ENCODE results near the gene FCHSD1. TPM values are rescaled to one million over a fixed set of nuclear protein-coding genes. Genes with fewer than 3 reads are reported as not detected.

Gene FCHSD1
- total and polyA plus RNA-seq, 10 of the 15 experiments (the other 5 are each of a cell fraction or from before 2014, with no cell fraction given), result 0.97 to 22.8 (median 10.7) TPM

DNA sequence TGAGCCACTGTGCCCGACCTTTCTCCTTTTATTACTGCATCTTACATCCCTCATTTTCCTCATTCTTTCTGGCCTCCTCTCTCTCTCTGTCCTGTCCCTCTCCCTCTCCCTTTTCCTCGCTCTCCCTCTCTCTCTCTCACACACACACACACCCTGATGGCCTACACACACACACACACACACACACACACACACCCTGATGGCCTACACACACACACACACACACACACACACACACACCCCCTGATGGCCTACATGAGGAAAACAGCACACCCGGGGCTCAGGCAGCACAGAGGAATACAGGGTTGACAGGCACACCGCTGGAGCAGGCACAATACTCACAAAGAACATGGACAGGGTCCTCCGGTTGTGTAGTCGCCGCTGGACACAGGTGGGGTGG is 3.8 kb upstream of the FCHSD1 start:
- Histone ChIP-seq H3K4me3 (no peak overlapping the region), H4K20me1 (ENCODE audit: control insufficient read depth, insufficient read depth) (no peaks in the 10 kb centered on the region), H3K79me2 (ENCODE audit: control insufficient read depth, insufficient read depth, low read length) (no peaks in the 10 kb centered on the region), H3K27me3 (replicated peaks in 1 of 2; ENCODE audit: control insufficient read depth in 2 of 2, insufficient read depth in 2 of 2, low read length in 1 of 2) (no peaks in the 10 kb centered on the region), H3K36me3 (ENCODE audit: control insufficient read depth in 2 of 2, insufficient read depth in 2 of 2, low read length in 1 of 2) (no peaks in the 10 kb centered on the region), H3K9ac (ENCODE audit: control insufficient read depth, insufficient read depth, low read length) (no peak overlapping the region), H3K27ac (ENCODE audit: control insufficient read depth, insufficient read depth) (no peak overlapping the region), H3K4me1 (ENCODE audit: control insufficient read depth, insufficient read depth, low read length) (peaks cover 8% of the 10 kb centered on the region), H2AFZ (ENCODE audit: control insufficient read depth, low read depth, low read length) (no peak overlapping the region), H3K9me3 (replicated peaks; ENCODE audit: control insufficient read depth, insufficient read depth, low read length) (no peaks in the 10 kb centered on the region), H3K4me2 (ENCODE audit: control insufficient read depth, insufficient read depth) (no peak overlapping the region)
- RAD21 ChIA-PET (ENCODE audit: unreplicated experiment), result no interaction called here
- no TSS peak for BruUV-seq (replicated peaks)
- POLR2A ChIA-PET, result no interaction called here
- intact Hi-C loops (cut with micrococcal nuclease; ENCODE audit: unreplicated experiment), result no loop called here
- in situ Hi-C loops (cut with MboI), result no loop called here
- TF ChIP-seq MYB (IDR thresholded peaks at IDR 0.05; ENCODE audit: borderline replicate concordance, low read depth, low read length), result no peak
- TF ChIP-seq, protein P1, sequence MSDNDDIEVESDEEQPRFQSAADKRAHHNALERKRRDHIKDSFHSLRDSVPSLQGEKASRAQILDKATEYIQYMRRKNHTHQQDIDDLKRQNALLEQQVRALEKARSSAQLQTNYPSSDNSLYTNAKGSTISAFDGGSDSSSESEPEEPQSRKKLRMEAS (IDR thresholded peaks at IDR 0.05; ENCODE audit: low read depth, low read length), result no peak
- TF ChIP-seq ZSCAN29 (IDR thresholded peaks at IDR 0.05), result no peak
- TF ChIP-seq, protein P2, sequence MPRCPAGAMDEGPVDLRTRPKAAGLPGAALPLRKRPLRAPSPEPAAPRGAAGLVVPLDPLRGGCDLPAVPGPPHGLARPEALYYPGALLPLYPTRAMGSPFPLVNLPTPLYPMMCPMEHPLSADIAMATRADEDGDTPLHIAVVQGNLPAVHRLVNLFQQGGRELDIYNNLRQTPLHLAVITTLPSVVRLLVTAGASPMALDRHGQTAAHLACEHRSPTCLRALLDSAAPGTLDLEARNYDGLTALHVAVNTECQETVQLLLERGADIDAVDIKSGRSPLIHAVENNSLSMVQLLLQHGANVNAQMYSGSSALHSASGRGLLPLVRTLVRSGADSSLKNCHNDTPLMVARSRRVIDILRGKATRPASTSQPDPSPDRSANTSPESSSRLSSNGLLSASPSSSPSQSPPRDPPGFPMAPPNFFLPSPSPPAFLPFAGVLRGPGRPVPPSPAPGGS (IDR thresholded peaks at IDR 0.05; ENCODE audit: borderline replicate concordance, insufficient read depth, low read depth, low read length, poor library complexity, severe bottlenecking), result no peak
- no peak for TF ChIP-seq SIN3A (IDR thresholded peaks at IDR 0.05; ENCODE audit: low read depth, low read length)
- TF ChIP-seq CREM (IDR thresholded peaks at IDR 0.05; ENCODE audit: low read depth), result no peak
- no peak for TF ChIP-seq ZZZ3 (IDR thresholded peaks at IDR 0.05; ENCODE audit: control insufficient read depth, insufficient read length, low read depth)
- TF ChIP-seq PAX8 (IDR thresholded peaks at IDR 0.05), result no peak
- TF ChIP-seq JUND (IDR thresholded peaks at IDR 0.05; ENCODE audit: low read depth, low read length), result no peak
- no peak for TF ChIP-seq WRNIP1 (IDR thresholded peaks at IDR 0.05; ENCODE audit: borderline replicate concordance, low read depth, low read length)
- TF ChIP-seq JUNB (IDR thresholded peaks at IDR 0.05), result no peak
- no peak for TF ChIP-seq NR2C2 (IDR thresholded peaks at IDR 0.05; ENCODE audit: borderline replicate concordance, control insufficient read depth, insufficient read length, low read depth)
- no peak for TF ChIP-seq NFIC (IDR thresholded peaks at IDR 0.05; ENCODE audit: low read depth, low read length)
- no peak for TF ChIP-seq LARP7 (IDR thresholded peaks at IDR 0.05)
- TF ChIP-seq, protein P3, sequence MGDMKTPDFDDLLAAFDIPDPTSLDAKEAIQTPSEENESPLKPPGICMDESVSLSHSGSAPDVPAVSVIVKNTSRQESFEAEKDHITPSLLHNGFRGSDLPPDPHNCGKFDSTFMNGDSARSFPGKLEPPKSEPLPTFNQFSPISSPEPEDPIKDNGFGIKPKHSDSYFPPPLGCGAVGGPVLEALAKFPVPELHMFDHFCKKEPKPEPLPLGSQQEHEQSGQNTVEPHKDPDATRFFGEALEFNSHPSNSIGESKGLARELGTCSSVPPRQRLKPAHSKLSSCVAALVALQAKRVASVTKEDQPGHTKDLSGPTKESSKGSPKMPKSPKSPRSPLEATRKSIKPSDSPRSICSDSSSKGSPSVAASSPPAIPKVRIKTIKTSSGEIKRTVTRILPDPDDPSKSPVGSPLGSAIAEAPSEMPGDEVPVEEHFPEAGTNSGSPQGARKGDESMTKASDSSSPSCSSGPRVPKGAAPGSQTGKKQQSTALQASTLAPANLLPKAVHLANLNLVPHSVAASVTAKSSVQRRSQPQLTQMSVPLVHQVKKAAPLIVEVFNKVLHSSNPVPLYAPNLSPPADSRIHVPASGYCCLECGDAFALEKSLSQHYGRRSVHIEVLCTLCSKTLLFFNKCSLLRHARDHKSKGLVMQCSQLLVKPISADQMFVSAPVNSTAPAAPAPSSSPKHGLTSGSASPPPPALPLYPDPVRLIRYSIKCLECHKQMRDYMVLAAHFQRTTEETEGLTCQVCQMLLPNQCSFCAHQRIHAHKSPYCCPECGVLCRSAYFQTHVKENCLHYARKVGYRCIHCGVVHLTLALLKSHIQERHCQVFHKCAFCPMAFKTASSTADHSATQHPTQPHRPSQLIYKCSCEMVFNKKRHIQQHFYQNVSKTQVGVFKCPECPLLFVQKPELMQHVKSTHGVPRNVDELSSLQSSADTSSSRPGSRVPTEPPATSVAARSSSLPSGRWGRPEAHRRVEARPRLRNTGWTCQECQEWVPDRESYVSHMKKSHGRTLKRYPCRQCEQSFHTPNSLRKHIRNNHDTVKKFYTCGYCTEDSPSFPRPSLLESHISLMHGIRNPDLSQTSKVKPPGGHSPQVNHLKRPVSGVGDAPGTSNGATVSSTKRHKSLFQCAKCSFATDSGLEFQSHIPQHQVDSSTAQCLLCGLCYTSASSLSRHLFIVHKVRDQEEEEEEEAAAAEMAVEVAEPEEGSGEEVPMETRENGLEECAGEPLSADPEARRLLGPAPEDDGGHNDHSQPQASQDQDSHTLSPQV (IDR thresholded peaks at IDR 0.05), result no peak
- TF ChIP-seq RFX5 (IDR thresholded peaks at IDR 0.05; ENCODE audit: low read depth, low read length), result no peak
- TF ChIP-seq, protein P4, sequence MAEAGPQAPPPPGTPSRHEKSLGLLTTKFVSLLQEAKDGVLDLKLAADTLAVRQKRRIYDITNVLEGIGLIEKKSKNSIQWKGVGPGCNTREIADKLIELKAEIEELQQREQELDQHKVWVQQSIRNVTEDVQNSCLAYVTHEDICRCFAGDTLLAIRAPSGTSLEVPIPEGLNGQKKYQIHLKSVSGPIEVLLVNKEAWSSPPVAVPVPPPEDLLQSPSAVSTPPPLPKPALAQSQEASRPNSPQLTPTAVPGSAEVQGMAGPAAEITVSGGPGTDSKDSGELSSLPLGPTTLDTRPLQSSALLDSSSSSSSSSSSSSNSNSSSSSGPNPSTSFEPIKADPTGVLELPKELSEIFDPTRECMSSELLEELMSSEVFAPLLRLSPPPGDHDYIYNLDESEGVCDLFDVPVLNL (IDR thresholded peaks at IDR 0.05; ENCODE audit: low read depth, low read length), result no peak
- CTCF ChIA-PET, result interaction anchor here (1.5 kb wide), 1 partner anchor 10 kb away, joined by 3 read pairs; no protein-coding TSS in a partner anchor
- SMC1A ChIA-PET (ENCODE audit: uncharacterized antibody, unreplicated experiment), result no interaction called here
- ATAC-seq (no peak), DNase-seq (ENCODE audit: low read depth, low spot score) (no peak), FAIRE-seq (no peak)
- WGBS (ENCODE audit: insufficient coverage, insufficient replicate concordance, low lambda C conversion rate, missing lambda C conversion rate), result 44% methylated on average over 6 of the region's 7 CpGs
